ENCODE results near the gene GALNT10. TPM values are rescaled to one million over a fixed set of nuclear protein-coding genes. Genes with fewer than 3 reads are reported as not detected.

The GALNT10 gene
- total RNA-seq, 1 donor from 2014 or later = 96.1 TPM

GRCh38 chr5:154251529-154251928 lies 61.0 kb downstream of the GALNT10 start:
- H3K4me1 Mint-ChIP-seq (ENCODE audit: low read depth, unreplicated experiment) = peaks cover 14% of the 10 kb centered on the region
- no peaks in the 10 kb centered on the region for H3K27me3 Mint-ChIP-seq (ENCODE audit: low read depth, unreplicated experiment)
- H3K79me2 ChIP-seq (ENCODE audit: insufficient read depth, low read length) = peaks cover 66% of the 10 kb centered on the region
- no peak overlapping the region for H3K4me2 ChIP-seq (ENCODE audit: low read length)
- H3K36me3 Mint-ChIP-seq (ENCODE audit: low read depth, unreplicated experiment) = peaks cover 7% of the 10 kb centered on the region
- no peaks in the 10 kb centered on the region for H3K4me1 ChIP-seq (ENCODE audit: insufficient read depth, low read length)
- peaks cover 35% of the 10 kb centered on the region for H4K20me1 ChIP-seq (ENCODE audit: insufficient read depth, low read length)
- no peak overlapping the region for H3K27ac ChIP-seq (ENCODE audit: low read depth, low read length)
- H3K9me3 ChIP-seq (ENCODE audit: insufficient read depth, low read depth, low read length) = no peaks in the 10 kb centered on the region
- DNase-seq (ENCODE audit: low read depth) (no peak), FAIRE-seq (no peak)
- peaks cover 5% of the 10 kb centered on the region for H3K9me3 Mint-ChIP-seq (ENCODE audit: unreplicated experiment)
- H3K27me3 ChIP-seq (ENCODE audit: insufficient read depth, low read length) = no peaks in the 10 kb centered on the region
- no peak overlapping the region for H3K4me3 Mint-ChIP-seq (ENCODE audit: unreplicated experiment)
- H3K27ac Mint-ChIP-seq (ENCODE audit: unreplicated experiment) = no peak overlapping the region
- no peak for TF ChIP-seq CTCF (IDR thresholded peaks at IDR 0.05; ENCODE audit: insufficient read depth, low read depth, low read length)
- no peak for TF ChIP-seq EZH2 (IDR thresholded peaks at IDR 0.05; ENCODE audit: insufficient read depth, low read length)
- H3K9ac ChIP-seq (ENCODE audit: low read length) = no peak overlapping the region
- H3K36me3 ChIP-seq (ENCODE audit: insufficient read depth, low read length) = no peaks in the 10 kb centered on the region
- H2AFZ ChIP-seq (ENCODE audit: low read depth, low read length) = no peak overlapping the region
- no peak overlapping the region for H3K4me3 ChIP-seq (ENCODE audit: insufficient read depth, low read depth, low read length)

- FAIRE-seq = no peak
- peaks cover 32% of the 10 kb centered on the region for H4K20me1 ChIP-seq (ENCODE audit: insufficient read depth, low read length)
- peaks cover 5% of the 10 kb centered on the region for H3K4me1 ChIP-seq (ENCODE audit: insufficient read depth, low read length)
- Mint-ChIP-seq H3K9me3 (ENCODE audit: unreplicated experiment) (peaks cover 5% of the 10 kb centered on the region), H3K27me3 (ENCODE audit: low read depth, unreplicated experiment) (no peaks in the 10 kb centered on the region), H3K36me3 (ENCODE audit: low read depth, unreplicated experiment) (peaks cover 9% of the 10 kb centered on the region), H3K27ac (ENCODE audit: unreplicated experiment) (no peak overlapping the region), H3K4me3 (ENCODE audit: unreplicated experiment) (no peak overlapping the region), H3K4me1 (ENCODE audit: low read depth, unreplicated experiment) (peaks cover 14% of the 10 kb centered on the region)
- no peak overlapping the region for H3K4me3 ChIP-seq (ENCODE audit: insufficient read depth, low read depth, low read length)
- H3K27ac ChIP-seq (ENCODE audit: low read depth, low read length) = no peak overlapping the region
- H3K79me2 ChIP-seq (ENCODE audit: insufficient read depth, low read length) = peaks cover 81% of the 10 kb centered on the region
- H3K4me2 ChIP-seq (ENCODE audit: low read length) = no peak overlapping the region
- no peak for TF ChIP-seq EZH2 (IDR thresholded peaks at IDR 0.05; ENCODE audit: insufficient read depth, low read length)
- no peak for TF ChIP-seq CTCF (IDR thresholded peaks at IDR 0.05; ENCODE audit: insufficient read depth, low read depth, low read length)
- no peaks in the 10 kb centered on the region for H3K27me3 ChIP-seq (ENCODE audit: insufficient read depth, low read length)
- no peak overlapping the region for H2AFZ ChIP-seq (ENCODE audit: low read depth, low read length)
- no peak overlapping the region for H3K9ac ChIP-seq (ENCODE audit: low read length)
- no peaks in the 10 kb centered on the region for H3K36me3 ChIP-seq (ENCODE audit: insufficient read depth, low read length)
- no peak for DNase-seq (ENCODE audit: low read depth)
- no peaks in the 10 kb centered on the region for H3K9me3 ChIP-seq (ENCODE audit: insufficient read depth, low read depth, low read length)
These were observed 63.3 kb downstream of the GALNT10 start for GRCh38 chr5:154253807-154254206.

- no peak for TF ChIP-seq CTCF (IDR thresholded peaks at IDR 0.05; ENCODE audit: insufficient read depth, low read depth, low read length)
- no peak for TF ChIP-seq EZH2 (IDR thresholded peaks at IDR 0.05; ENCODE audit: insufficient read depth, low read length)
- no peak overlapping the region for H3K4me3 Mint-ChIP-seq (ENCODE audit: unreplicated experiment)
- Histone ChIP-seq H3K4me2 (ENCODE audit: low read length) (no peak overlapping the region), H3K36me3 (ENCODE audit: insufficient read depth, low read length) (no peaks in the 10 kb centered on the region), H3K4me1 (ENCODE audit: insufficient read depth, low read length) (peaks cover 6% of the 10 kb centered on the region), H3K9me3 (ENCODE audit: insufficient read depth, low read depth, low read length) (no peaks in the 10 kb centered on the region), H3K27me3 (ENCODE audit: insufficient read depth, low read length) (no peaks in the 10 kb centered on the region), H2AFZ (ENCODE audit: low read depth, low read length) (no peak overlapping the region), H3K79me2 (ENCODE audit: insufficient read depth, low read length) (peaks cover 75% of the 10 kb centered on the region), H3K27ac (ENCODE audit: low read depth, low read length) (no peak overlapping the region), H3K9ac (ENCODE audit: low read length) (no peak overlapping the region), H3K4me3 (ENCODE audit: insufficient read depth, low read depth, low read length) (no peak overlapping the region), H4K20me1 (ENCODE audit: insufficient read depth, low read length) (peaks cover 27% of the 10 kb centered on the region)
- peaks cover 3% of the 10 kb centered on the region for H3K9me3 Mint-ChIP-seq (ENCODE audit: unreplicated experiment)
- no peaks in the 10 kb centered on the region for H3K27me3 Mint-ChIP-seq (ENCODE audit: low read depth, unreplicated experiment)
- H3K4me1 Mint-ChIP-seq (ENCODE audit: low read depth, unreplicated experiment) = peaks cover 19% of the 10 kb centered on the region
- no peak for FAIRE-seq
- H3K36me3 Mint-ChIP-seq (ENCODE audit: low read depth, unreplicated experiment) = peaks cover 7% of the 10 kb centered on the region
- DNase-seq (ENCODE audit: low read depth) = no peak
- H3K27ac Mint-ChIP-seq (ENCODE audit: unreplicated experiment) = no peak overlapping the region
These were observed 64.4 kb downstream of the GALNT10 start for GRCh38 chr5:154254896-154255295.
